Suprapubic skin (tissue), 4 donors: ENCODE measurements around the gene PCDHB16. TPM values are rescaled to one million over a fixed set of nuclear protein-coding genes. Genes with fewer than 3 reads are reported as not detected.
"Not testable (repeated sequence)": the region's sequence is repeated elsewhere in the genome, so short reads cannot be mapped to it uniquely, and the experiment has no call there.

Experiments
- DNase-seq, 2 donors: peaks; one replicate each; pipeline ENCODE4 v3.0.0-alpha.2; 2019; ENCODE audit warnings: low spot score in 2 of 2
- H3K27ac ChIP-seq: fragments of 200-600 bp; sonication (generic); one replicate; pipeline ENCODE4 v1.5.1; 2019
- H3K27me3 ChIP-seq: fragments of 200-600 bp; sonication (generic); one replicate; pipeline ENCODE4 v1.5.1; 2019
- H3K36me3 ChIP-seq: fragments of 200-600 bp; sonication (generic); one replicate; pipeline ENCODE4 v1.5.1; 2019
- H3K4me1 ChIP-seq: fragments of 200-600 bp; sonication (generic); one replicate; pipeline ENCODE4 v1.5.1; 2019
- H3K4me3 ChIP-seq: fragments of 200-600 bp; sonication (generic); one replicate; pipeline ENCODE4 v1.5.1; 2019; ENCODE audit warnings: mild to moderate bottlenecking
- H3K9me3 ChIP-seq: fragments of 200-600 bp; sonication (generic); one replicate; pipeline ENCODE4 v1.5.1; 2019
- CTCF ChIP-seq, 2 donors: fragments of 200-600 bp in 1 of 2; fragments of 450-650 bp in 1 of 2; sonication (generic) in 1 of 2; IDR thresholded peaks; one replicate each; pipeline ENCODE4 v1.5.1; 2016 to 2019; ENCODE audit warnings: antibody characterized with exemption in 2 of 2, mild to moderate bottlenecking in 1 of 2, moderate library complexity in 1 of 2
- EP300 ChIP-seq: sonication (generic); formaldehyde crosslinking; IDR thresholded peaks from one replicate; pipeline ENCODE4 v1.6.1; 2017; ENCODE audit warnings: antibody characterized with exemption
- POLR2A ChIP-seq, 2 donors: fragments of 450-650 bp; IDR thresholded peaks; one replicate each; pipeline ENCODE4 v1.6.1; 2017; ENCODE audit warnings: antibody characterized with exemption in 2 of 2, mild to moderate bottlenecking in 2 of 2, moderate library complexity in 2 of 2
- POLR2AphosphoS5 ChIP-seq, 3 donors: sonication (generic); formaldehyde crosslinking; IDR thresholded peaks; one replicate each; pipeline ENCODE4 v1.6.1; 2017; ENCODE audit warnings: antibody characterized with exemption in 3 of 3
- WGBS: methylation state at CpG from one replicate; pipeline ENCODE4 v1.1.5; 2018; 5-methylcytosine and 5-hydroxymethylcytosine counted together
- total RNA-seq, 4 donors: library from RNA; depleted of rRNA; stranded (reverse); fragments of >200 nt; gene quantifications; one replicate each; pipeline ENCODE4 v1.1.0, GENCODE V29; 2016

The PCDHB16 gene
- total RNA-seq: 1 to 10 TPM; 2.9 to 4.8 (median 3.2) TPM

DNA sequence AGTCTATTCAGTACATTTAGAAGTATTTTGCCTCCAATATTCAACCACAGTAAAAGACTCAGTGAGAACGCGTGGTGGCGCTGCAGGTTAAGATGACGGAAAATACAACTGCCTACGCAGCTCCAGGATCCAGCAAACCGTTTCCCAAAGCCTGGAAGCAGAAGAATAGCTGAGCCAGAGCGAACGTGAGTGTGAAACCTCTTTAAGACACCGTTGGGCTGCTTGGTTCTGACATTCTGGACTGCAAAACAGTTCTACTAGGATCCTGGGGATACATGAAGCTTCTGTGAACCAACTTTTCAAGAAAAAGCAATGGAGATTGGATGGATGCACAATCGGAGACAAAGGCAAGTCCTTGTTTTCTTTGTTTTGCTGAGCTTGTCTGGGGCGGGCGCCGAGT, at the start of gene PCDHB16:
PCDHB16 (plus strand) TSS at position 140 of the 400 bp plus-strand sequence; CDS start at position 313, 173 bp downstream.
- TF ChIP-seq POLR2A (IDR thresholded peaks at IDR 0.05) (no peak), POLR2AphosphoS5 (IDR thresholded peaks at IDR 0.05) (no peak), CTCF (IDR thresholded peaks at IDR 0.05) (no peak), EP300 (no peak)
- DNase-seq: no peak
- Histone ChIP-seq H3K27ac (no peak within 1 kb of the TSS), H3K4me3 (peak within 1 kb of the TSS; percentile 38), H3K27me3 (peaks cover 12% of the 10 kb centered on the region), H3K36me3 (no peaks in the 10 kb centered on the region), H3K4me1 (no peaks in the 10 kb centered on the region), H3K9me3 (peaks cover 25% of the 10 kb centered on the region)
- 14% methylated on average over 13 of the region's 13 CpGs for WGBS

- DNase-seq: no peak
- no peaks in the 10 kb centered on the region for H3K36me3 ChIP-seq
- peak within 1 kb of the TSS; percentile 31 for H3K4me3 ChIP-seq
- H3K27ac ChIP-seq: no peak within 1 kb of the TSS
- no peak for TF ChIP-seq POLR2AphosphoS5 (IDR thresholded peaks at IDR 0.05)
- TF ChIP-seq CTCF (IDR thresholded peaks at IDR 0.05): no peak
- TF ChIP-seq EP300: no peak
- no peak for TF ChIP-seq POLR2A (IDR thresholded peaks at IDR 0.05)
- H3K4me1 ChIP-seq: no peaks in the 10 kb centered on the region
- H3K27me3 ChIP-seq: no peaks in the 10 kb centered on the region
- 23% methylated on average over 22 of the region's 22 CpGs for WGBS
- peaks cover 23% of the 10 kb centered on the region for H3K9me3 ChIP-seq
Measured at GRCh38 chr5:141135030-141135717, 47.0 kb upstream of the PCDHB16 start, which contains the start of gene PCDHB5. TSS of gene PCDHB5 (plus strand) at chr5:141135206. CDS start at chr5:141135435, 229 bp downstream.

- no peaks in the 10 kb centered on the region for H3K36me3 ChIP-seq
- H3K4me1 ChIP-seq: no peaks in the 10 kb centered on the region
- DNase-seq: no peak
- 58% methylated on average over 19 of the region's 19 CpGs for WGBS
- TF ChIP-seq CTCF (IDR thresholded peaks at IDR 0.05): no peak
- TF ChIP-seq POLR2A (IDR thresholded peaks at IDR 0.05): no peak
- no peak for TF ChIP-seq POLR2AphosphoS5 (IDR thresholded peaks at IDR 0.05)
- TF ChIP-seq EP300: no peak
- no peaks in the 10 kb centered on the region for H3K27me3 ChIP-seq
- peaks cover 23% of the 10 kb centered on the region for H3K9me3 ChIP-seq
- no peak overlapping the region for H3K27ac ChIP-seq
- peak overlapping the region; percentile 31 for H3K4me3 ChIP-seq
Measured at GRCh38 chr5:141135718-141136266, 46.4 kb upstream of the PCDHB16 start.

DNA sequence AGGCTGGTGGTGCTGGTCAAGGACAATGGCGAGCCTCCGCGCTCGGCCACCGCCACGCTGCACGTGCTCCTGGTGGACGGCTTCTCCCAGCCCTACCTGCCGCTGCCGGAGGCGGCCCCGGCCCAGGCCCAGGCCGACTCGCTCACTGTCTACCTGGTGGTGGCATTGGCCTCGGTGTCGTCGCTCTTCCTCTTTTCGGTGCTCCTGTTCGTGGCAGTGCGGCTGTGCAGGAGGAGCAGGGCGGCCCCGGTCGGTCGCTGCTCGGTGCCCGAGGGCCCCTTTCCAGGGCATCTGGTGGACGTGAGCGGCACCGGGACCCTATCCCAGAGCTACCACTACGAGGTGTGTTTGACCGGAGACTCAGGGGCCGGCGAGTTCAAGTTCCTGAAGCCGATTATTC, 44.8 kb upstream of the PCDHB16 start:
- not testable (repeated sequence) for H3K27ac ChIP-seq, H3K36me3 ChIP-seq, H3K27me3 ChIP-seq, DNase-seq, H3K4me1 ChIP-seq, H3K4me3 ChIP-seq
- peaks cover 27% of the 10 kb centered on the region for H3K9me3 ChIP-seq
- 43% methylated on average over 5 of the region's 34 CpGs for WGBS

DNA sequence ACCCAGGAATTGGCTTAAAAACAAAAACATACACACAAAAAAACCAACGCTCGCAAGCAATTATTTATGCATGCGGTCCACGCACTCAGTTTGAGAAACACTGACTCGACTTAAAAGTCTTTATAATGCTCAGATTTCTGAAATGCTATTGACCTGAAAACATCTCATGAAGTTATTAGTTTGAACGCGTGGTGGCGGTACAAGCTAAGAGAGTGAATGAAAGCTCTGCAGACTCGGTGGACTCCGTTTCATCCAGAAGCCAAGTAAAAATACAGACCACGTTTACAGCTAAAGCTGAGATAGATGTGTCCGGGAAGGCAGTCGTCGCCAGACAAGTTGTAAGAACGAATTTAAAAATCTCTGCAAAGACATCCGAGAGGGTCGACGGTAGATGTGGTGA, 32.4 kb upstream of the PCDHB16 start, which contains the start of gene PCDHB6:
PCDHB6 (plus strand) TSS at position 246 of the 400 bp plus-strand sequence. CDS start 201 bp downstream, outside the sequence.
- TF ChIP-seq CTCF (IDR thresholded peaks at IDR 0.05) (no peak), POLR2AphosphoS5 (IDR thresholded peaks at IDR 0.05) (no peak), EP300 (no peak), POLR2A (IDR thresholded peaks at IDR 0.05) (no peak)
- Histone ChIP-seq H3K36me3 (no peaks in the 10 kb centered on the region), H3K27me3 (no peaks in the 10 kb centered on the region), H3K27ac (no peak within 1 kb of the TSS), H3K9me3 (peaks cover 7% of the 10 kb centered on the region), H3K4me1 (no peaks in the 10 kb centered on the region), H3K4me3 (peak within 1 kb of the TSS; percentile 28)
- 19% methylated on average over 18 of the region's 18 CpGs for WGBS
- no peak for DNase-seq
